HEK293 (cell line): ENCODE measurements around the gene AEBP1.

ENCODE experiments used
- CTCF ChIA-PET: fragments of 350-600 bp; formaldehyde crosslinking; extraction: SDS; loops from one replicate; lab custom pipeline; 2021; ENCODE audit warnings: antibody characterized with exemption; lab: Yijun Ruan, JAX
- POLR2A ChIA-PET: fragments of 300-600 bp; formaldehyde crosslinking; extraction: SDS; loops from one replicate; lab custom pipeline; 2020; ENCODE audit warnings: antibody characterized with exemption, inconsistent platforms; lab: Yijun Ruan, JAX
- H3K27ac ChIP-seq: fragments of 200-500 bp; sonication (Bioruptor generic); 2 replicates; pipeline ENCODE4 v1.5.1; 2014; ENCODE audit warnings: low read depth, low read length, control low read depth, inconsistent platforms; ENCODE audit errors: extremely low read depth
- H3K36me3 ChIP-seq, 2 experiments: fragments of 200-500 bp in 1 of 2; sonication (Bioruptor generic) in 1 of 2; 1 replicate in 1 of 2; 2 replicates in 1 of 2; pipeline ENCODE4 v1.5.1; 2014 to 2017; ENCODE audit warnings: inconsistent platforms in 2 of 2, low read length in 2 of 2; ENCODE audit not compliant: control insufficient read depth in 2 of 2, insufficient read depth in 1 of 2
- H3K4me1 ChIP-seq: fragments of 200-500 bp; sonication (Bioruptor generic); 2 replicates; pipeline ENCODE4 v1.5.1; 2014; ENCODE audit warnings: mild to moderate bottlenecking, low read length, inconsistent platforms; ENCODE audit not compliant: control insufficient read depth, insufficient read depth
- H3K4me3 ChIP-seq: 2 replicates; pipeline ENCODE4 v1.5.1; 2011; ENCODE audit warnings: low read depth, mild to moderate bottlenecking, control low read depth, low read length, moderate library complexity
- H3K9me3 ChIP-seq: fragments of 200-500 bp; sonication (Bioruptor generic); 2 replicates; pipeline ENCODE4 v1.5.1; 2014; ENCODE audit warnings: low read depth, low read length, inconsistent platforms; ENCODE audit not compliant: control insufficient read depth, insufficient read depth
- GLI2 ChIP-seq: fragments of 450-650 bp; formaldehyde crosslinking; IDR thresholded peaks from 2 replicates; pipeline ENCODE4; 2017; ENCODE audit warnings: missing biosample characterization, missing genetic modification characterization, low read depth, borderline replicate concordance
- GLIS1 ChIP-seq: fragments of 450-650 bp; formaldehyde crosslinking; IDR thresholded peaks from 2 replicates; pipeline ENCODE4 v1.5.1; 2016; ENCODE audit warnings: missing biosample characterization, missing genetic modification characterization
- MEIS1 ChIP-seq: sonication (generic); formaldehyde crosslinking; IDR thresholded peaks from 2 replicates; pipeline ENCODE4 v1.8.1; 2022; ENCODE audit warnings: missing genetic modification reagents, mild to moderate bottlenecking, borderline replicate concordance
- PATZ1 ChIP-seq: fragments of 450-650 bp; formaldehyde crosslinking; IDR thresholded peaks from 2 replicates; pipeline ENCODE4 v1.5.1; 2016; ENCODE audit warnings: missing biosample characterization, missing genetic modification characterization
- PRDM1 ChIP-seq: fragments of 450-650 bp; formaldehyde crosslinking; IDR thresholded peaks from 2 replicates; pipeline ENCODE4; 2016; ENCODE audit warnings: missing biosample characterization, missing genetic modification characterization
- SCRT1 ChIP-seq: fragments of 450-650 bp; formaldehyde crosslinking; IDR thresholded peaks from 2 replicates; pipeline ENCODE4 v1.5.1; 2016; ENCODE audit warnings: missing biosample characterization, missing genetic modification characterization, borderline replicate concordance
- SCRT2 ChIP-seq: fragments of 450-650 bp; formaldehyde crosslinking; IDR thresholded peaks from 2 replicates; pipeline ENCODE4 v1.5.1; 2016; ENCODE audit warnings: missing biosample characterization, missing genetic modification characterization
- ZEB2 ChIP-seq: fragments of 450-650 bp; formaldehyde crosslinking; IDR thresholded peaks from 2 replicates; pipeline ENCODE4 v1.5.1; 2016; ENCODE audit warnings: missing biosample characterization, missing genetic modification characterization
- ZIC2 ChIP-seq: fragments of 450-650 bp; formaldehyde crosslinking; IDR thresholded peaks from 2 replicates; pipeline ENCODE4 v1.5.1; 2016; ENCODE audit warnings: missing biosample characterization, missing genetic modification characterization
- ZNF184 ChIP-seq: fragments of 450-650 bp; IDR thresholded peaks from 2 replicates; pipeline ENCODE4 v1.5.1; 2018; ENCODE audit warnings: missing biosample characterization, mild to moderate bottlenecking, missing genetic modification characterization
- ZNF214 ChIP-seq: fragments of 450-650 bp; formaldehyde crosslinking; IDR thresholded peaks from 2 replicates; pipeline ENCODE4 v1.5.1; 2017; ENCODE audit warnings: missing biosample characterization, mild to moderate bottlenecking, missing genetic modification characterization, borderline replicate concordance
- ZNF248 ChIP-seq: fragments of 450-650 bp; formaldehyde crosslinking; IDR thresholded peaks from 2 replicates; pipeline ENCODE4 v1.5.1; 2017; ENCODE audit warnings: missing biosample characterization, missing genetic modification characterization
- ZNF350 ChIP-seq: fragments of 450-650 bp; formaldehyde crosslinking; IDR thresholded peaks from 2 replicates; pipeline ENCODE4 v1.5.0; 2017; ENCODE audit warnings: missing biosample characterization, mild to moderate bottlenecking, missing genetic modification characterization
- ZNF362 ChIP-seq: fragments of 450-650 bp; formaldehyde crosslinking; IDR thresholded peaks from 2 replicates; pipeline ENCODE4 v1.5.1; 2016; ENCODE audit warnings: missing biosample characterization, missing genetic modification characterization
- ZNF473 ChIP-seq: fragments of 450-650 bp; formaldehyde crosslinking; IDR thresholded peaks from 2 replicates; pipeline ENCODE4 v1.5.1; 2017; ENCODE audit warnings: missing biosample characterization, missing genetic modification characterization
- ZNF510 ChIP-seq: fragments of 450-650 bp; formaldehyde crosslinking; IDR thresholded peaks from 2 replicates; pipeline ENCODE4 v1.5.1; 2018; ENCODE audit warnings: mild to moderate bottlenecking, missing genetic modification characterization, missing biosample characterization; ENCODE audit not compliant: insufficient replicate concordance
- ZNF513 ChIP-seq: fragments of 450-650 bp; IDR thresholded peaks from 2 replicates; pipeline ENCODE4 v1.5.1; 2018; ENCODE audit warnings: missing biosample characterization, missing genetic modification characterization
- ZNF529 ChIP-seq: fragments of 450-650 bp; formaldehyde crosslinking; IDR thresholded peaks from 2 replicates; pipeline ENCODE4 v1.5.1; 2017; ENCODE audit warnings: missing genetic modification characterization, missing biosample characterization; ENCODE audit not compliant: insufficient replicate concordance
- ZNF544 ChIP-seq: fragments of 450-650 bp; formaldehyde crosslinking; IDR thresholded peaks from 2 replicates; pipeline ENCODE4 v1.5.0; 2017; ENCODE audit warnings: missing biosample characterization, missing genetic modification characterization
- ZNF585B ChIP-seq: fragments of 450-650 bp; formaldehyde crosslinking; IDR thresholded peaks from 2 replicates; pipeline ENCODE4 v1.5.1; 2016; ENCODE audit warnings: missing biosample characterization, missing genetic modification characterization
- ZNF621 ChIP-seq: fragments of 450-650 bp; formaldehyde crosslinking; IDR thresholded peaks from 2 replicates; pipeline ENCODE4 v1.5.1; 2017; ENCODE audit warnings: missing biosample characterization, missing genetic modification characterization
- ZNF660 ChIP-seq: fragments of 450-650 bp; IDR thresholded peaks from 2 replicates; pipeline ENCODE4 v1.5.1; 2018; ENCODE audit warnings: missing biosample characterization, mild to moderate bottlenecking, missing genetic modification characterization
- ZNF768 ChIP-seq: fragments of 450-650 bp; formaldehyde crosslinking; IDR thresholded peaks from 2 replicates; pipeline ENCODE4 v1.5.1; 2018; ENCODE audit warnings: missing biosample characterization, mild to moderate bottlenecking, missing genetic modification characterization

Gene AEBP1

GRCh38 chr7:44132039-44132438 is 27.9 kb downstream of the AEBP1 start:
- ChIA-PET CTCF (interaction anchor here (0.8 to 2.2 kb wide), 4 partner anchors 14 to 109 kb away, joined by 3 to 16 read pairs (median 4); no protein-coding TSS in a partner anchor), POLR2A (interaction anchor here (1.2 kb wide), 1 partner anchor 10 kb away, joined by 5 read pairs; no protein-coding TSS in a partner anchor)
- TF ChIP-seq ZNF529 (tag by site-specific recombination) (no peak), ZNF544 (no peak), ZNF473 (tag by site-specific recombination) (no peak), ZNF621 (tag by site-specific recombination) (no peak), ZNF510 (tag by site-specific recombination) (no peak), ZNF660 (no peak), ZNF768 (tag by site-specific recombination) (no peak), ZNF248 (no peak), ZNF585B (tag by site-specific recombination) (no peak), PATZ1 (no peak)
- H3K36me3 ChIP-seq, result no peaks in the 10 kb centered on the region
- no peaks in the 10 kb centered on the region for H3K4me1 ChIP-seq
- no peaks in the 10 kb centered on the region for H3K9me3 ChIP-seq
- no peak overlapping the region for H3K4me3 ChIP-seq
- H3K27ac ChIP-seq, result no peak overlapping the region

GRCh38 chr7:44133295-44133694 is 29.1 kb downstream of the AEBP1 start:
- Histone ChIP-seq H3K9me3 (no peaks in the 10 kb centered on the region), H3K4me1 (no peaks in the 10 kb centered on the region), H3K36me3 (no peaks in the 10 kb centered on the region), H3K27ac (no peak overlapping the region), H3K4me3 (no peak overlapping the region)
- CTCF ChIA-PET, result interaction anchor here (0.6 to 1.0 kb wide), 3 partner anchors 55 to 80 kb away, joined by 3 to 4 read pairs (median 3); no protein-coding TSS in a partner anchor
- TF ChIP-seq ZNF350 (tag by site-specific recombination) (no peak), ZNF513 (tag by site-specific recombination) (no peak)
- POLR2A ChIA-PET, result no interaction called here

GRCh38 chr7:44134943-44135628 is 30.9 kb downstream of the AEBP1 start:
- H3K27ac ChIP-seq, result no peak overlapping the region

More at GRCh38 chr7:44134943-44135628, 30.9 kb downstream of the AEBP1 start:
- Histone ChIP-seq H3K4me1 (no peaks in the 10 kb centered on the region), H3K9me3 (no peaks in the 10 kb centered on the region)
- TF ChIP-seq ZIC2 (peak; percentile 58), PRDM1 (tag by site-specific recombination) (no peak), ZNF214 (tag by site-specific recombination) (no peak), SCRT1 (tag by site-specific recombination) (peak; percentile 72; the same call in 1 of the 2 replicates), ZNF362 (tag by site-specific recombination) (peak; percentile 69; the same call in 1 of the 2 replicates), MEIS1 (CRISPR knock-in tag) (no peak), GLIS1 (tag by site-specific recombination) (peak; percentile 99), ZEB2 (tag by site-specific recombination) (no peak), ZNF184 (tag by site-specific recombination) (no peak), SCRT2 (tag by site-specific recombination) (peak; percentile 92), GLI2 (tag by site-specific recombination) (no peak)
- TF ChIP-seq, all 188 proteins: peak for 5
- no peak overlapping the region for H3K4me3 ChIP-seq
- ChIA-PET POLR2A (no interaction called here), CTCF (interaction anchor here (0.6 to 0.9 kb wide), 4 partner anchors 7 to 69 kb away, joined by 3 to 4 read pairs (median 3); no protein-coding TSS in a partner anchor)
- no peaks in the 10 kb centered on the region for H3K36me3 ChIP-seq
